Suprapubic skin (tissue), 4 donors: Measurements from ENCODE around the gene SRA1. TPM values are rescaled to one million over a fixed set of nuclear protein-coding genes. Genes with fewer than 3 reads are reported as not detected.
"Not testable (repeated sequence)": the region's sequence is repeated elsewhere in the genome, so short reads cannot be mapped to it uniquely, and the experiment has no call there.

Experiments
- DNase-seq, 2 donors: peaks; one replicate each; pipeline ENCODE4 v3.0.0-alpha.2; 2019; ENCODE audit warnings: low spot score in 2 of 2
- H3K27ac ChIP-seq: fragments of 200-600 bp; sonication (generic); one replicate; pipeline ENCODE4 v1.5.1; 2019
- H3K27me3 ChIP-seq: fragments of 200-600 bp; sonication (generic); one replicate; pipeline ENCODE4 v1.5.1; 2019
- H3K36me3 ChIP-seq: fragments of 200-600 bp; sonication (generic); one replicate; pipeline ENCODE4 v1.5.1; 2019
- H3K4me1 ChIP-seq: fragments of 200-600 bp; sonication (generic); one replicate; pipeline ENCODE4 v1.5.1; 2019
- H3K4me3 ChIP-seq: fragments of 200-600 bp; sonication (generic); one replicate; pipeline ENCODE4 v1.5.1; 2019; ENCODE audit warnings: mild to moderate bottlenecking
- H3K9me3 ChIP-seq: fragments of 200-600 bp; sonication (generic); one replicate; pipeline ENCODE4 v1.5.1; 2019
- CTCF ChIP-seq, 2 donors: fragments of 200-600 bp in 1 of 2; fragments of 450-650 bp in 1 of 2; sonication (generic) in 1 of 2; IDR thresholded peaks; one replicate each; pipeline ENCODE4 v1.5.1; 2016 to 2019; ENCODE audit warnings: antibody characterized with exemption in 2 of 2, mild to moderate bottlenecking in 1 of 2, moderate library complexity in 1 of 2
- EP300 ChIP-seq: sonication (generic); formaldehyde crosslinking; IDR thresholded peaks from one replicate; pipeline ENCODE4 v1.6.1; 2017; ENCODE audit warnings: antibody characterized with exemption
- POLR2A ChIP-seq, 2 donors: fragments of 450-650 bp; IDR thresholded peaks; one replicate each; pipeline ENCODE4 v1.6.1; 2017; ENCODE audit warnings: antibody characterized with exemption in 2 of 2, mild to moderate bottlenecking in 2 of 2, moderate library complexity in 2 of 2
- POLR2AphosphoS5 ChIP-seq, 3 donors: sonication (generic); formaldehyde crosslinking; IDR thresholded peaks; one replicate each; pipeline ENCODE4 v1.6.1; 2017; ENCODE audit warnings: antibody characterized with exemption in 3 of 3
- WGBS: methylation state at CpG from one replicate; pipeline ENCODE4 v1.1.5; 2018; 5-methylcytosine and 5-hydroxymethylcytosine counted together
- total RNA-seq, 4 donors: library from RNA; depleted of rRNA; stranded (reverse); fragments of >200 nt; gene quantifications; one replicate each; pipeline ENCODE4 v1.1.0, GENCODE V29; 2016

Gene SRA1
- total RNA-seq, result 10 to 100 TPM; 15.8 to 27.7 (median 17.6) TPM

GRCh38 chr5:140557136-140557805, at the start of gene SRA1:
Gene SRA1 (minus strand): TSS chr5:140557473. CDS start chr5:140557452, 21 bp downstream.
- H3K4me1 ChIP-seq, result peaks cover 39% of the 10 kb centered on the region
- WGBS, result 6% methylated on average over 3 of the region's 46 CpGs
- peak in 1 of 2 donors; percentile 92 for TF ChIP-seq POLR2A (IDR thresholded peaks at IDR 0.05)
- no peak for TF ChIP-seq EP300
- TF ChIP-seq POLR2AphosphoS5 (IDR thresholded peaks at IDR 0.05), result peak; percentile 82 to 91 (median 91)

GRCh38 chr5:140607031-140607430, 49.8 kb upstream of the SRA1 start:
- DNase-seq, result no peak
- 88% methylated on average over 2 of the region's 2 CpGs for WGBS
- no peaks in the 10 kb centered on the region for H3K36me3 ChIP-seq
- peaks cover 21% of the 10 kb centered on the region for H3K4me1 ChIP-seq
- TF ChIP-seq POLR2AphosphoS5 (IDR thresholded peaks at IDR 0.05) (no peak), POLR2A (IDR thresholded peaks at IDR 0.05) (no peak), CTCF (IDR thresholded peaks at IDR 0.05) (no peak), EP300 (no peak)
- H3K4me3 ChIP-seq, result no peak overlapping the region
- no peaks in the 10 kb centered on the region for H3K9me3 ChIP-seq
- H3K27me3 ChIP-seq, result no peaks in the 10 kb centered on the region
- no peak overlapping the region for H3K27ac ChIP-seq

More at GRCh38 chr5:140557136-140557805, at the start of gene SRA1:
- Histone ChIP-seq H3K4me3 (peak within 1 kb of the TSS; percentile 76), H3K27me3 (no peaks in the 10 kb centered on the region), H3K36me3 (peaks cover 27% of the 10 kb centered on the region), H3K27ac (peak within 1 kb of the TSS; percentile 87), H3K9me3 (no peaks in the 10 kb centered on the region)
- DNase-seq, result peak; percentile 95 to 97

GRCh38 chr5:140605879-140606278, 48.6 kb upstream of the SRA1 start:
- Histone ChIP-seq H3K4me3 (no peak overlapping the region), H3K27ac (no peak overlapping the region), H3K27me3 (no peaks in the 10 kb centered on the region), H3K4me1 (peaks cover 15% of the 10 kb centered on the region), H3K9me3 (no peaks in the 10 kb centered on the region), H3K36me3 (no peaks in the 10 kb centered on the region)
- 73% methylated on average over 3 of the region's 3 CpGs for WGBS
- no peak for DNase-seq
- TF ChIP-seq EP300 (no peak), POLR2AphosphoS5 (IDR thresholded peaks at IDR 0.05) (no peak), CTCF (IDR thresholded peaks at IDR 0.05) (no peak), POLR2A (IDR thresholded peaks at IDR 0.05) (no peak)

- no peak for DNase-seq
- no peak overlapping the region for H3K4me3 ChIP-seq
- H3K27me3 ChIP-seq, result no peaks in the 10 kb centered on the region
- peaks cover 4% of the 10 kb centered on the region for H3K4me1 ChIP-seq
- H3K9me3 ChIP-seq, result no peaks in the 10 kb centered on the region
- TF ChIP-seq EP300 (no peak), POLR2AphosphoS5 (IDR thresholded peaks at IDR 0.05) (no peak), CTCF (IDR thresholded peaks at IDR 0.05) (no peak), POLR2A (IDR thresholded peaks at IDR 0.05) (no peak)
- 94% methylated on average over 2 of the region's 2 CpGs for WGBS
- no peak overlapping the region for H3K27ac ChIP-seq
- no peaks in the 10 kb centered on the region for H3K36me3 ChIP-seq
These were observed 46.5 kb upstream of the SRA1 start for GRCh38 chr5:140603734-140604133.

GRCh38 chr5:140603446-140603698, 46.1 kb upstream of the SRA1 start:
- H3K9me3 ChIP-seq, H3K27me3 ChIP-seq, H3K4me1 ChIP-seq, H3K36me3 ChIP-seq, H3K27ac ChIP-seq, DNase-seq, H3K4me3 ChIP-seq: not testable (repeated sequence)
- 93% methylated on average over 4 of the region's 4 CpGs for WGBS

- TF ChIP-seq EP300, result no peak
- no peak for TF ChIP-seq POLR2AphosphoS5 (IDR thresholded peaks at IDR 0.05)
- no peak for TF ChIP-seq CTCF (IDR thresholded peaks at IDR 0.05)
- no peak for TF ChIP-seq POLR2A (IDR thresholded peaks at IDR 0.05)
- Histone ChIP-seq H3K4me3 (no peak overlapping the region), H3K27ac (no peak overlapping the region), H3K4me1 (no peaks in the 10 kb centered on the region), H3K36me3 (no peaks in the 10 kb centered on the region), H3K27me3 (no peaks in the 10 kb centered on the region), H3K9me3 (no peaks in the 10 kb centered on the region)
- WGBS, result 78% methylated on average over 4 of the region's 4 CpGs
- DNase-seq, result no peak
These were observed 44.9 kb upstream of the SRA1 start for GRCh38 chr5:140602147-140602546.
